Panc1 (cell line): ENCODE results near the gene PLCB1. TPM values are rescaled to one million over a fixed set of nuclear protein-coding genes. Genes with fewer than 3 reads are reported as not detected.

ENCODE experiments used
- ATAC-seq: fragments of 200-7000 bp; cut with Tn5 transposase; 2 replicates; pipeline ENCODE4 v1.9.1; 2020; ENCODE audit warnings: mild to moderate bottlenecking, moderate library complexity
- BruUV-seq: library from RNA; stranded (reverse); fragments of 400-500 nt; replicated peaks from 2 replicates; lab custom pipeline; 2021; lab: Mats Ljungman, UMichigan
- CTCF ChIA-PET: fragments of 300-600 bp; sonication (Branson Sonifier 250); formaldehyde crosslinking; loops from one replicate; lab custom pipeline; 2022; ENCODE audit warnings: antibody characterized with exemption; lab: Charles Lee
- POLR2A ChIA-PET: fragments of 300-600 bp; sonication (Branson Sonifier 250); formaldehyde crosslinking; loops from one replicate; lab custom pipeline; 2022; ENCODE audit warnings: antibody characterized with exemption; lab: Charles Lee
- DNase-seq: peaks from one replicate; pipeline ENCODE4 v3.0.0-alpha.2; 2010; ENCODE audit warnings: low read depth, low spot score
- H3K27ac ChIP-seq: 2 replicates; pipeline ENCODE4 v1.5.1; 2011; ENCODE audit warnings: mild to moderate bottlenecking, low read length, inconsistent platforms
- H3K27me3 ChIP-seq: fragments of 200-500 bp; sonication (Bioruptor generic); 2 replicates; pipeline ENCODE4 v1.6.0; 2014; ENCODE audit warnings: low read length, inconsistent platforms; ENCODE audit not compliant: control insufficient read depth, insufficient read depth
- H3K36me3 ChIP-seq: fragments of 200-500 bp; sonication (Bioruptor generic); 2 replicates; pipeline ENCODE4 v1.5.1; 2014; ENCODE audit warnings: inconsistent platforms, mild to moderate bottlenecking, low read length, moderate library complexity; ENCODE audit not compliant: control insufficient read depth, insufficient read depth
- H3K4me1 ChIP-seq: 2 replicates; pipeline ENCODE4 v1.5.1; 2011; ENCODE audit warnings: inconsistent platforms, mild to moderate bottlenecking, low read length, moderate library complexity; ENCODE audit not compliant: control insufficient read depth, insufficient read depth
- H3K4me3 ChIP-seq, 2 experiments: 2 replicates each; pipeline ENCODE4 v1.5.1; 2011 to 2012; ENCODE audit warnings: low read depth in 2 of 2, low read length in 2 of 2, mild to moderate bottlenecking in 2 of 2, inconsistent platforms in 1 of 2, moderate library complexity in 1 of 2
- H3K9me3 ChIP-seq: fragments of 200-500 bp; sonication (Bioruptor generic); 2 replicates; pipeline ENCODE4 v1.5.1; 2014; ENCODE audit warnings: low read depth, mild to moderate bottlenecking, inconsistent platforms, low read length, moderate library complexity; ENCODE audit not compliant: control insufficient read depth, insufficient read depth
- CTCF ChIP-seq: fragments of 450-650 bp; IDR thresholded peaks from 2 replicates; pipeline ENCODE4 v1.5.1; 2017; ENCODE audit warnings: mild to moderate bottlenecking
- POLR2AphosphoS5 ChIP-seq: IDR thresholded peaks from 2 replicates; pipeline ENCODE4 v1.6.1; 2012; ENCODE audit warnings: mild to moderate bottlenecking, low read depth, low read length, moderate library complexity
- SIN3A ChIP-seq: IDR thresholded peaks from 2 replicates; pipeline ENCODE4 v1.6.1; 2012; ENCODE audit warnings: low read depth, mild to moderate bottlenecking, low read length, moderate library complexity, borderline replicate concordance; ENCODE audit not compliant: insufficient read depth
- TCF7L2 ChIP-seq: IDR thresholded peaks from 2 replicates; pipeline ENCODE4 v1.6.1; 2011; ENCODE audit warnings: mild to moderate bottlenecking, low read depth, low read length, inconsistent platforms
- in situ Hi-C: cut with HindIII; loops from 2 replicates; pipeline ENCODE4 v1.10.0; 2016; ENCODE audit warnings: low sequenced_read_pairs, low pct_unique_long_range_greater_than_20kb
- intact Hi-C: fragments of 100-400 bp; cut with micrococcal nuclease; formaldehyde crosslinking; loops from one replicate; pipeline ENCODE4 v1.10.0; 2022; ENCODE audit not compliant: unreplicated experiment
- total RNA-seq: library from RNA; stranded (reverse); gene quantifications from one replicate; pipeline ENCODE4 v1.2.1, GENCODE V29; 2021; ENCODE audit not compliant: unreplicated experiment
- TF ChIP-seq, protein P1 (sequence below), 2 experiments: IDR thresholded peaks; 2 replicates each; pipeline ENCODE4 v1.6.1; 2011 to 2012; ENCODE audit warnings: low read depth in 2 of 2, control low read depth in 1 of 2, low read length in 1 of 2, mild to moderate bottlenecking in 1 of 2, moderate library complexity in 1 of 2; ENCODE audit not compliant: insufficient read depth in 1 of 2

The PLCB1 gene
- total RNA-seq, 1 experiment from 2014 or later: 0.59 TPM

DNA sequence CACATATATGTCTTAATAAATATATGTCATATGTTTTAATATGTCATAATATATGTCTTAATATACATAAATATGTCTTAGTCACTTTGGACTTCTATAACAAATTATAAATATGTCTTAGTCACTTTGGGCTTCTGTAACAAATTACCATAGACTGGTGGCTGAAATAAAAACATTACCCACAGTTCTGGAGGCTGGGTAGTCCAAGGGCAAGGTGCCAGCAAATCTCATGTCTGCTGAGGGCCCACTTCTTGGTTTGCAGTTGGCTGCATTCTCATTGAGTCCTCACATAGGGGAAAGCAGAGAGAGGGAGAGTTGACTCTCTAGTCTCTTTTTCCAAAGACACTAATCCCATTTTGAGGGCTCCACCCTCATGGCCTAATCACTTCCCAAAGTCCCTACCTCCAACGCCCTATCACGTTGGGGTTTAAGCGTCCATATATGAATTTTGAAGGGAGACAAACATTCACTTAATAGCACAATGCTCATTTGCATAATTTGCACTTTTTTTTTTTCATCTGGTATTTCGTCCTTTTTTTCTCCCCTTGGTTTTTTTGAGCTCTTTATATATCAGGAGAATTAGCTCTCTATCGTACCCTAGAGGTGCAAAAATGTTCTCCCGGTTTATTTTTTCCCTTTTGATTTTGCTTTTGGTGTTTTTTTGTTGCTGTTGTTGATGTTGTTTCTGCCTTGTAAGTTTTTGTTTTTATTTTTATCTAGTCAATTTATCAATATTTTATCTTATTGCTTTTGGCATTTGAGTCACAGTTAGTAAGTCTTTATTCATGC, 266.4 kb downstream of the PLCB1 start:
- ChIA-PET POLR2A (no interaction called here), CTCF (no interaction called here)
- BruUV-seq: no TSS peak

DNA sequence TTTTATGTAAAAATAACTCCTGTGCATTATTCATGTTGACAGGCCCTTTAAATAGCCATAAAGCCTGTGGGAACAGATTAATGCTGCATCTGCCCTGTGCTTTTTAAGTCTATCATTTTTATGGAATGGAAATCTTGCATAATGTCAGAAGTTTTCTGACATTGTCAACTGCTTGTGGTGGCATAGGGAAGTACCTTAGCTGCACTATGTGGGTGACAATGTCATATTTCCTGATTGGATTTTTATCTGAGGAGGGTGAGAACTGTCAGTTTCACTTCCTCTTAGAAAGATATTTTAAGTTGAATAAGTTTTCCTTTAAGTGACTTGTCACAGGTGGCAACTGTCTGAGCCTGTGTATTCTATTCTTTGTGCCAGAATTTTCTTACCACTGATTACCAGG, 267.9 kb downstream of the PLCB1 start:
- Histone ChIP-seq H3K4me1 (no peaks in the 10 kb centered on the region), H3K36me3 (no peaks in the 10 kb centered on the region), H3K27me3 (no peaks in the 10 kb centered on the region), H3K27ac (no peak overlapping the region), H3K4me3 (no peak overlapping the region), H3K9me3 (no peaks in the 10 kb centered on the region)
- no peak for DNase-seq
- ChIA-PET POLR2A (no interaction called here), CTCF (no interaction called here)
- BruUV-seq: no TSS peak
- no peak for ATAC-seq
- intact Hi-C loops: no loop called here
- TF ChIP-seq, protein P1, sequence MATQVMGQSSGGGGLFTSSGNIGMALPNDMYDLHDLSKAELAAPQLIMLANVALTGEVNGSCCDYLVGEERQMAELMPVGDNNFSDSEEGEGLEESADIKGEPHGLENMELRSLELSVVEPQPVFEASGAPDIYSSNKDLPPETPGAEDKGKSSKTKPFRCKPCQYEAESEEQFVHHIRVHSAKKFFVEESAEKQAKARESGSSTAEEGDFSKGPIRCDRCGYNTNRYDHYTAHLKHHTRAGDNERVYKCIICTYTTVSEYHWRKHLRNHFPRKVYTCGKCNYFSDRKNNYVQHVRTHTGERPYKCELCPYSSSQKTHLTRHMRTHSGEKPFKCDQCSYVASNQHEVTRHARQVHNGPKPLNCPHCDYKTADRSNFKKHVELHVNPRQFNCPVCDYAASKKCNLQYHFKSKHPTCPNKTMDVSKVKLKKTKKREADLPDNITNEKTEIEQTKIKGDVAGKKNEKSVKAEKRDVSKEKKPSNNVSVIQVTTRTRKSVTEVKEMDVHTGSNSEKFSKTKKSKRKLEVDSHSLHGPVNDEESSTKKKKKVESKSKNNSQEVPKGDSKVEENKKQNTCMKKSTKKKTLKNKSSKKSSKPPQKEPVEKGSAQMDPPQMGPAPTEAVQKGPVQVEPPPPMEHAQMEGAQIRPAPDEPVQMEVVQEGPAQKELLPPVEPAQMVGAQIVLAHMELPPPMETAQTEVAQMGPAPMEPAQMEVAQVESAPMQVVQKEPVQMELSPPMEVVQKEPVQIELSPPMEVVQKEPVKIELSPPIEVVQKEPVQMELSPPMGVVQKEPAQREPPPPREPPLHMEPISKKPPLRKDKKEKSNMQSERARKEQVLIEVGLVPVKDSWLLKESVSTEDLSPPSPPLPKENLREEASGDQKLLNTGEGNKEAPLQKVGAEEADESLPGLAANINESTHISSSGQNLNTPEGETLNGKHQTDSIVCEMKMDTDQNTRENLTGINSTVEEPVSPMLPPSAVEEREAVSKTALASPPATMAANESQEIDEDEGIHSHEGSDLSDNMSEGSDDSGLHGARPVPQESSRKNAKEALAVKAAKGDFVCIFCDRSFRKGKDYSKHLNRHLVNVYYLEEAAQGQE (IDR thresholded peaks at IDR 0.05; ENCODE audit: insufficient read depth in 1 of 2, low read depth in 2 of 2, low read length in 1 of 2): no peak
- TF ChIP-seq TCF7L2 (no peak), CTCF (no peak), POLR2AphosphoS5 (no peak), SIN3A (no peak)
- in situ Hi-C loops: no loop called here

More for the DNA sequence above, 266.4 kb downstream of the PLCB1 start:
- intact Hi-C loops (no loop called here), in situ Hi-C loops (no loop called here)
- ATAC-seq (no peak), DNase-seq (no peak)
- no peak overlapping the region for H3K27ac ChIP-seq
- H3K36me3 ChIP-seq: no peaks in the 10 kb centered on the region
- no peaks in the 10 kb centered on the region for H3K9me3 ChIP-seq
- H3K4me3 ChIP-seq: no peak overlapping the region
- H3K27me3 ChIP-seq: no peaks in the 10 kb centered on the region
- TF ChIP-seq TCF7L2 (no peak), POLR2AphosphoS5 (no peak), SIN3A (no peak), CTCF (no peak)
- TF ChIP-seq, protein P1 (IDR thresholded peaks at IDR 0.05; ENCODE audit: insufficient read depth in 1 of 2, low read depth in 2 of 2, low read length in 1 of 2): no peak
- H3K4me1 ChIP-seq: no peaks in the 10 kb centered on the region
